Trophoblast cell (in vitro differentiated cells and primary cell): ENCODE measurements around the gene CCDC17. TPM values are rescaled to one million over a fixed set of nuclear protein-coding genes. Genes with fewer than 3 reads are reported as not detected.

Experiments used
- DNase-seq, 2 donors: peaks; one replicate each; pipeline ENCODE4 v3.0.0-alpha.2; 2016
- H2AFZ ChIP-seq: 2 replicates; pipeline ENCODE4 v1.6.1; 2013; ENCODE audit warnings: low read length, moderate library complexity, mild to moderate bottlenecking; ENCODE audit not compliant: insufficient read depth, poor library complexity
- H2AK5ac ChIP-seq: 2 replicates; pipeline ENCODE4 v1.6.1; 2013; ENCODE audit warnings: mild to moderate bottlenecking, low read length
- H2BK120ac ChIP-seq: 2 replicates; pipeline ENCODE4 v1.6.1; 2013; ENCODE audit warnings: low read length, mild to moderate bottlenecking, moderate library complexity; ENCODE audit not compliant: insufficient read depth, poor library complexity
- H2BK12ac ChIP-seq: 2 replicates; pipeline ENCODE4 v1.6.1; 2013; ENCODE audit warnings: mild to moderate bottlenecking, low read length, moderate library complexity
- H2BK5ac ChIP-seq: 2 replicates; pipeline ENCODE4 v1.6.1; 2013; ENCODE audit warnings: low read length, low read depth, moderate library complexity, mild to moderate bottlenecking; ENCODE audit not compliant: poor library complexity
- H3K14ac ChIP-seq: 2 replicates; pipeline ENCODE4 v1.6.1; 2013; ENCODE audit warnings: mild to moderate bottlenecking, low read length
- H3K18ac ChIP-seq: 2 replicates; pipeline ENCODE4 v1.6.1; 2013; ENCODE audit warnings: mild to moderate bottlenecking, low read length
- H3K23ac ChIP-seq: 2 replicates; pipeline ENCODE4 v1.6.1; 2013; ENCODE audit warnings: low read length
- H3K27ac ChIP-seq: 2 replicates; pipeline ENCODE4 v1.5.1; 2013; ENCODE audit warnings: low read depth, mild to moderate bottlenecking, inconsistent platforms, low read length, moderate library complexity
- H3K27me3 ChIP-seq: 2 replicates; pipeline ENCODE4 v1.6.1; 2013; ENCODE audit warnings: inconsistent platforms, mild to moderate bottlenecking, low read length, moderate library complexity; ENCODE audit not compliant: insufficient read depth
- H3K36me3 ChIP-seq, 2 experiments: 1 replicate in 1 of 2; 2 replicates in 1 of 2; pipeline ENCODE4 v1.6.1; 2013; ENCODE audit warnings: low read length in 2 of 2, mild to moderate bottlenecking in 2 of 2, moderate library complexity in 1 of 2; ENCODE audit not compliant: insufficient read depth in 2 of 2, control insufficient read depth in 1 of 2
- H3K4ac ChIP-seq: 2 replicates; pipeline ENCODE4 v1.6.1; 2013; ENCODE audit warnings: low read depth, mild to moderate bottlenecking, low read length, moderate library complexity
- H3K4me1 ChIP-seq, 2 experiments: 1 replicate in 1 of 2; 2 replicates in 1 of 2; pipeline ENCODE4 v1.6.1; 2013; ENCODE audit warnings: low read length in 2 of 2, mild to moderate bottlenecking in 2 of 2, moderate library complexity in 1 of 2; ENCODE audit not compliant: insufficient read depth in 2 of 2, control insufficient read depth in 1 of 2
- H3K4me2 ChIP-seq: 2 replicates; pipeline ENCODE4 v1.6.1; 2013; ENCODE audit warnings: inconsistent platforms, mild to moderate bottlenecking, low read length, moderate library complexity
- H3K4me3 ChIP-seq: 2 replicates; pipeline ENCODE4 v1.5.1; 2013; ENCODE audit warnings: mild to moderate bottlenecking, low read depth, low read length, inconsistent platforms
- H3K79me1 ChIP-seq: one replicate; pipeline ENCODE4 v1.6.1; 2013; ENCODE audit warnings: low read length
- H3K79me2 ChIP-seq: 2 replicates; pipeline ENCODE4 v1.6.1; 2013; ENCODE audit warnings: low read length, mild to moderate bottlenecking; ENCODE audit not compliant: control insufficient read depth, insufficient read depth, poor library complexity
- H3K9ac ChIP-seq: 2 replicates; pipeline ENCODE4 v1.6.1; 2013; ENCODE audit warnings: mild to moderate bottlenecking, low read length
- H3K9me3 ChIP-seq: 2 replicates; pipeline ENCODE4 v1.6.1; 2013; ENCODE audit warnings: low read depth, mild to moderate bottlenecking, control low read depth, inconsistent platforms, low read length; ENCODE audit not compliant: insufficient read depth
- H4K12ac ChIP-seq: 2 replicates; pipeline ENCODE4 v1.6.1; 2013; ENCODE audit warnings: low read depth, mild to moderate bottlenecking, low read length, moderate library complexity
- H4K8ac ChIP-seq: 2 replicates; pipeline ENCODE4 v1.6.1; 2013; ENCODE audit warnings: low read depth, mild to moderate bottlenecking, low read length, moderate library complexity
- H4K91ac ChIP-seq: one replicate; pipeline ENCODE4 v1.6.1; 2013; ENCODE audit warnings: low read depth, mild to moderate bottlenecking, low read length, moderate library complexity
- WGBS: extraction: QIAGEN DNeasy Blood & Tissue Kit; methylation state at CpG from one replicate; pipeline ENCODE4 v1.1.7; 2013; ENCODE audit warnings: missing lambda C conversion rate; ENCODE audit not compliant: insufficient read length, insufficient coverage; ENCODE audit errors: extremely low coverage; 5-methylcytosine and 5-hydroxymethylcytosine counted together
- polyA plus RNA-seq: library from polyadenylated mRNA; stranded (reverse); fragments of 200-250 nt; gene quantifications from 2 replicates; pipeline ENCODE4 v1.2.3, GENCODE V29; 2013

CCDC17 gene
- 0.49 and 0.54 TPM in 2 replicates for polyA plus RNA-seq

DNA sequence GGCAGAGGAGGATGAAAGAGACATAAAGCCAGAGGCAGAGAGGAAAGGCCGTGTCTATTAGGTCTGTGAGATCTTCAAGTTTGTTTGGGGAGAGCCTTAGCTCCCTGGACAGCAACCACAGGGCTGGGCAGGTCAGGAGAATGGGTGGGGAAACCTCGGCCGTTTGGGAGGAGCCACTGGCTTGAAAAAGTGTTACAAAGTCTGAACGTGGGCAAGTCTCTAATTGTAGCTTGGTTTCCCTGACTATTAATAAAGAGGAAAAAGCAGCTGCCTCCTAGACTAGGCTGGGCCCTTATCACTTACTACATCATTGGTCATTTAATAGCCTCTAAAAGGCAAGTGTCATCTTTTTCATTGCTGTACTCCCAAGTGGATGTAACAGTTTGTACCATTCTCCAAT, at the start of gene CCDC17:
TSS of gene CCDC17 (minus strand) at position 83 of the 400 bp plus-strand sequence. CDS start 145 bp downstream, outside the sequence.
- no peak within 1 kb of the TSS for H2BK5ac ChIP-seq
- WGBS: no CpG with 5 or more reads among the region's 4 CpGs
- no peak within 1 kb of the TSS for H2BK120ac ChIP-seq
- DNase-seq: no peak
- H3K9ac ChIP-seq: no peak within 1 kb of the TSS
- H3K4me3 ChIP-seq: no peak within 1 kb of the TSS
- no peaks in the 10 kb centered on the region for H3K9me3 ChIP-seq
- H4K12ac ChIP-seq: no peak within 1 kb of the TSS
- no peak within 1 kb of the TSS for H4K91ac ChIP-seq
- no peak within 1 kb of the TSS for H4K8ac ChIP-seq
- no peak within 1 kb of the TSS for H2AK5ac ChIP-seq
- H3K4me1 ChIP-seq: no peaks in the 10 kb centered on the region
- H3K4me2 ChIP-seq: no peak within 1 kb of the TSS
- H3K79me2 ChIP-seq: no peaks in the 10 kb centered on the region
- no peak within 1 kb of the TSS for H2BK12ac ChIP-seq
- no peak within 1 kb of the TSS for H3K18ac ChIP-seq
- no peak within 1 kb of the TSS for H2AFZ ChIP-seq
- no peak within 1 kb of the TSS for H3K23ac ChIP-seq
- no peak within 1 kb of the TSS for H3K14ac ChIP-seq
- no peaks in the 10 kb centered on the region for H3K27me3 ChIP-seq
- peaks cover 46 to 54% of the 10 kb centered on the region in 2 experiments for H3K36me3 ChIP-seq
- H3K79me1 ChIP-seq: no peaks in the 10 kb centered on the region
- H3K27ac ChIP-seq: no peak within 1 kb of the TSS
- no peak within 1 kb of the TSS for H3K4ac ChIP-seq

DNA sequence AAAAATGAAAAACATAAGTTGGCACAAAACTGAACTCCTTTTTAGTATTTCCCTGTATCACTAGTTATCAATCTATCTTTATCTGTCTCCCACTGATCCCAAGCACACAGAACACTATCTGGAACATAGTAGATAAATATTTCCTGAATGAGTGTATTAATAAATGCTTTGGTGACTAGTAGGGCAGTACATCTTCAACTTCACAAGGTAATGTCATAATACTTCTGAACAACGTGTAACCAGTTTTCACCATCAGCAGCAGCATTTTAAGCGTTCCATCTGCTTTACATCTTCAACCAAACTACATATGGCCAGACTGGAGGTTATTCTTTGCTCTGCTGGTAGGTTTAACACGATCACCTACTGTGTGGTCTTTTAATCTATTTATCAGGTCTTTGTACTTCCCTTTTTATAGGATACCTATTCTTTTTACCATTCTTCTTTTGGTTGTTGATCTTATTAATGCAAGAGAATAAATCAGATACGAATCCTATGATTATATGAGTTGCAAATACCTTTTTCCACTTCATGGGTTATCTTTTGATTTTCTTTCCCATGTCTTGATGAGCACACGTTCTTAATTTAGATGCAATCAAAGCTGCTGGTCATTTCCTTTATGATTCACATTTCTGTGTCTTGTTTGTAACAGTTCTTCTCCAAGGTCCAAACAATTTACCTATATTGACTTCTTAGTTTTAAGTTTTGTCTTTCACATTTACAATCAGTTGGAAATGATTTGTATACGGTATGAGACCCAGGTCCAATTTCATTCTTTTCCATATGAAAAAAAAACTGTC, 46.2 kb upstream of the CCDC17 start:
- DNase-seq: peak; percentile 40 to 80
- Histone ChIP-seq H3K18ac (no peak overlapping the region), H3K79me1 (peaks cover 1% of the 10 kb centered on the region), H3K4me2 (no peak overlapping the region), H4K12ac (no peak overlapping the region), H3K27ac (no peak overlapping the region), H3K4me1 (peaks cover 0 to 2% of the 10 kb centered on the region in 2 experiments), H3K9me3 (no peaks in the 10 kb centered on the region), H3K79me2 (peaks cover 16% of the 10 kb centered on the region), H2BK12ac (no peak overlapping the region), H3K14ac (no peak overlapping the region), H2AK5ac (no peak overlapping the region), H3K36me3 (peaks cover 4 to 5% of the 10 kb centered on the region in 2 experiments), H3K23ac (no peak overlapping the region), H3K27me3 (no peaks in the 10 kb centered on the region), H2BK5ac (no peak overlapping the region), H2AFZ (no peak overlapping the region), H4K8ac (no peak overlapping the region), H3K4ac (no peak overlapping the region), H4K91ac (no peak overlapping the region), H3K9ac (no peak overlapping the region), H2BK120ac (no peak overlapping the region), H3K4me3 (no peak overlapping the region)
- no CpG with 5 or more reads among the region's 6 CpGs for WGBS

DNA sequence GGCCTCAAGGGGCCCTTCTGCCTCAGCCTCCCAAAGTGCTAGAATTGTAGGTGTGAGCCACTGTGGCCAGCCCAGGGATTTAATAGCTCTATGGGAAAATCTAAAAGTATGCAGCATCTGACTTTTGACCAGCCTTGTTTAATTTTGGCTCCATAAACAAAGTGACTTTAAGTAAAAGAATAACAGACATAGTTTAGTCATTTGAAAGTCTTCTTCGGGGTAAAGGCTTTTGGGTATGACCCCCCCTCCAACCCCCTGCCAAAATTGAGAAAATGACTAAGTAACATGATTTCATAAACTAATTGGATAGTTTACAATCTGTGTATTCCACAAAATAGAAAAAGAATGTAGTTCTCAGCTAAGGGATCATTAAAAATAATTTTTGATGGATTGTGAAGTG, 45.5 kb upstream of the CCDC17 start:
- H3K18ac ChIP-seq: no peak overlapping the region
- H3K4ac ChIP-seq: peak overlapping the region; percentile 84
- no peak overlapping the region for H4K8ac ChIP-seq
- peaks cover 1 to 5% of the 10 kb centered on the region in 2 experiments for H3K36me3 ChIP-seq
- peaks cover 1% of the 10 kb centered on the region for H3K79me1 ChIP-seq
- no peaks in the 10 kb centered on the region for H3K9me3 ChIP-seq
- no peak overlapping the region for H3K14ac ChIP-seq
- no peak overlapping the region for H2BK12ac ChIP-seq
- no peak overlapping the region for H3K23ac ChIP-seq
- no peaks in the 10 kb centered on the region for H3K4me1 ChIP-seq
- DNase-seq: no peak
- no peak overlapping the region for H4K91ac ChIP-seq
- no peak overlapping the region for H2AK5ac ChIP-seq
- H2BK5ac ChIP-seq: no peak overlapping the region
- H2BK120ac ChIP-seq: no peak overlapping the region
- WGBS: no CpG with 5 or more reads among the region's 1 CpG
- no peak overlapping the region for H3K4me2 ChIP-seq
- no peaks in the 10 kb centered on the region for H3K27me3 ChIP-seq
- H3K79me2 ChIP-seq: peaks cover 17% of the 10 kb centered on the region
- no peak overlapping the region for H4K12ac ChIP-seq
- H3K27ac ChIP-seq: no peak overlapping the region
- no peak overlapping the region for H3K4me3 ChIP-seq
- no peak overlapping the region for H2AFZ ChIP-seq
- no peak overlapping the region for H3K9ac ChIP-seq

DNA sequence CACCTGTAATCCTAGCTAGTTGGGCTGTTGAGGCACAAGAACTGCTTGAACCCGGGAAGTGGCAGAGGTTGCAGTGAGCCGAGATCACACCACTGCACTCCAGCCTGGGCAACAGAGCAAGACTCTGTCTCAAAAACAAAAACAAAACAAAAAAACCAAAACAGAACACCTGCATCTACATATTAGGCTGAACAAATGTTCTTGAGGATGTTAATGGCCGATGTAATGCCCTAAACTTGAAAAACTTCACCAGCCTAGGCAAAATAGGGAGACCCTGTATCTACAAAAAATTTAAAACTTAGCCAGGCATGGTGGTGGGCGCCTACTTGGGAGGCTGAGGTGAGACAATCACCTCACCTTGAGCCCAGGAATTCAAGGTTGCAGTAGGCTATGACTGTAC, 44.7 kb upstream of the CCDC17 start:
- H3K4me3 ChIP-seq: no peak overlapping the region
- no peak overlapping the region for H2BK5ac ChIP-seq
- H4K12ac ChIP-seq: no peak overlapping the region
- no peak overlapping the region for H4K8ac ChIP-seq
- H2BK12ac ChIP-seq: no peak overlapping the region
- no peak overlapping the region for H2AFZ ChIP-seq
- no peaks in the 10 kb centered on the region for H3K9me3 ChIP-seq
- H3K14ac ChIP-seq: no peak overlapping the region
- H3K4me2 ChIP-seq: no peak overlapping the region
- H3K27me3 ChIP-seq: no peaks in the 10 kb centered on the region
- WGBS: no CpG with 5 or more reads among the region's 4 CpGs
- H2BK120ac ChIP-seq: no peak overlapping the region
- no peak overlapping the region for H3K9ac ChIP-seq
- H3K79me2 ChIP-seq: peaks cover 18% of the 10 kb centered on the region
- H3K79me1 ChIP-seq: peaks cover 1% of the 10 kb centered on the region
- H4K91ac ChIP-seq: no peak overlapping the region
- no peak overlapping the region for H2AK5ac ChIP-seq
- no peak overlapping the region for H3K18ac ChIP-seq
- DNase-seq: no peak
- no peak overlapping the region for H3K27ac ChIP-seq
- H3K4ac ChIP-seq: peak overlapping the region; percentile 94
- H3K23ac ChIP-seq: no peak overlapping the region
- H3K36me3 ChIP-seq: peaks cover 1 to 6% of the 10 kb centered on the region in 2 experiments
- no peaks in the 10 kb centered on the region for H3K4me1 ChIP-seq
